NB4 (cell line): ENCODE measurements around the gene LILRB2.

ENCODE experiments used
- DNase-seq: peaks from one replicate; pipeline ENCODE4 v3.0.0; 2010; ENCODE audit warnings: low read depth
- H3K4me3 ChIP-seq: one replicate; pipeline ENCODE4 v1.5.1; 2011; ENCODE audit warnings: mild to moderate bottlenecking, low read depth, low read length, moderate library complexity
- CTCF ChIP-seq: IDR thresholded peaks from one replicate; pipeline ENCODE4 v1.5.1; 2012; ENCODE audit warnings: low read depth, low read length
- MYC ChIP-seq: IDR thresholded peaks from 2 replicates; pipeline ENCODE4 v1.6.1; 2011; ENCODE audit warnings: low read depth, low read length
- POLR2A ChIP-seq: IDR thresholded peaks from 2 replicates; pipeline ENCODE4 v1.6.1; 2011; ENCODE audit warnings: mild to moderate bottlenecking; ENCODE audit not compliant: insufficient read length; ENCODE audit errors: extremely low read depth
- TF ChIP-seq, protein P1 (sequence below): IDR thresholded peaks from 2 replicates; pipeline ENCODE4 v1.6.1; 2011; ENCODE audit warnings: low read depth, low read length

The LILRB2 gene

DNA sequence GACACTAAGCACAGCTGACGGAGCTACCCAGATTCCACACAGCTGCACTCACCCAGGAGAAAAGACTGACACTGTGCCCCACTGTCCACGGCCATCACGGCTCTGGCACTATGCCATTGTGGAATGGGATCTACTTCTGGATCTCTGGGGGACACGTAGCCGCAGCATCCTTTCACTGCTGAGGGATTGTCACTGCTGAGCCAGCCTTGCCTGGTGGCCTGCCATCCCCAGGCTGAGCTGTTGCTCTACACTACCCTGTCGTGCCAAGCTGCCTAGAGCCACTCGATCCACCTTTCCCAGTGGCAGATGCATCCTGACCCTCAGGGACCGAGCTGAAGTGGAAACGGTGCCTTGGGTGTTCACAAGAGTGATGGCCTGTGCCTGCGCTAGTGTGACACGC, 18.8 kb downstream of the LILRB2 start:
- no peak for DNase-seq
- H3K4me3 ChIP-seq, result no peak overlapping the region
- TF ChIP-seq MYC, result no peak
- no peak for TF ChIP-seq POLR2A
- TF ChIP-seq, protein P1, sequence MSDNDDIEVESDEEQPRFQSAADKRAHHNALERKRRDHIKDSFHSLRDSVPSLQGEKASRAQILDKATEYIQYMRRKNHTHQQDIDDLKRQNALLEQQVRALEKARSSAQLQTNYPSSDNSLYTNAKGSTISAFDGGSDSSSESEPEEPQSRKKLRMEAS, result no peak
- TF ChIP-seq CTCF, result no peak

DNA sequence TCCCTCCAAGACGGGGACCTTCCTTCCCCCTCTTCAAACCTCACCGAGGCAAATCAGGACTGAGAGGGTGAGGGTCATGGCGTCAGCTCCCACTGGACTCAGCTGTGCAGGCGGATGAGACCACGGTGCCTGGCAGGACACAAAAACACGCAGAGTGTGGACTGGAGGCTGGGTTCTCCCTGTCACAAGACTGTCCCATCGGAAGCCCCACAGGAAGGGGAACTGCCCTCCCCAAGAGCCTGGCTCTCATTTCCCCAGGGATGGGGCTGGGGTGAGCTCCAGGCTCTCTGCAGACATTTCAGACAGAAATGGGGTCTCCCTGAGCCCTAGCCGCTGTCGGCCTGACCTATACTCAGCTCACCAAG, 23.8 kb downstream of the LILRB2 start, which contains the start of gene LILRB5:
Gene LILRB5 (minus strand): TSS at position 158 of the 365 bp plus-strand sequence. CDS start 80 bp downstream, at position 78.
- DNase-seq, result no peak
- no peak within 1 kb of the TSS for H3K4me3 ChIP-seq
- TF ChIP-seq POLR2A, result no peak
- TF ChIP-seq CTCF, result no peak
- TF ChIP-seq, protein P1, result no peak
- TF ChIP-seq MYC, result no peak

GRCh38 chr19:54256250-54257115, 24.4 kb downstream of the LILRB2 start:
- no peak for DNase-seq
- TF ChIP-seq, protein P1, result no peak
- TF ChIP-seq POLR2A (no peak), MYC (no peak), CTCF (no peak)

DNA sequence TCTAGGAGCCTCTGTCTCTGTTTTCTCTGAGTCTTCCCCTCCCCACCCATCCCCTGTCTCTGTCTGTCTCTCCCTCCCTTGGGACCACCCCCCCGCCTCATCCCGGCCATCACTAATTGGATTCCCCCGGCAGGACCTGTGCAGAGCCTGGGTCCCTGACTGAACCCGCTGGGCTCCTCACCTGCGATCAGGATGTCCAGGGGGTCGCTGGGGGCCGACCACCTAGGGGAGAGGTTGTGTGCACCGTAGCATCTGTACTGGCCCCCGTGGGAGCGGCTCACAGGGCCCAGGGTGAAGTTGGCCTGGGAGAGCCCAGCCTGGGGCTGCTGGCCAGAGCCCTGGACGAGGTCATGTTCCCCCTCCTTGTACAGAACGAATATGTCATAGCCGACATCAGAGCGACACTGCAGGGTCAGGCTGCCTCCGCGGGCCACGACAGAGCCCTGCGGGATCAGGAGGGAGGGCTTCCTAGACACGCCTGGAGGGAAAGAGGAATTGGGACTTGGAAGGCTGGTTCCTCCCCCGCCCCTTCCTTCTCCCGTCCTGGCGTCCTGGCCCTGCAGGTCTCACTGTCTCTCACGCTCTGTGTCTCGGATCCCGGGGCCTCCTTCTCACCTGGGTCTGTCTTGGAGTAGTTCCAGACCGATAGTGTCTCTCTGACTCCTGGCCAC, 25.7 kb downstream of the LILRB2 start:
- TF ChIP-seq POLR2A (no peak), MYC (no peak), CTCF (no peak)
- TF ChIP-seq, protein P1, result no peak
- H3K4me3 ChIP-seq, result no peak overlapping the region
- DNase-seq, result no peak

More at GRCh38 chr19:54256250-54257115, 24.4 kb downstream of the LILRB2 start:
- H3K4me3 ChIP-seq, result no peak overlapping the region

GRCh38 chr19:54254195-54254906, 26.6 kb downstream of the LILRB2 start:
- no peak for TF ChIP-seq MYC
- TF ChIP-seq POLR2A, result no peak
- TF ChIP-seq, protein P1, result no peak
- no peak for TF ChIP-seq CTCF
- no peak for DNase-seq
- H3K4me3 ChIP-seq, result no peak overlapping the region
